ENCODE data around the gene MICA.

DNA sequence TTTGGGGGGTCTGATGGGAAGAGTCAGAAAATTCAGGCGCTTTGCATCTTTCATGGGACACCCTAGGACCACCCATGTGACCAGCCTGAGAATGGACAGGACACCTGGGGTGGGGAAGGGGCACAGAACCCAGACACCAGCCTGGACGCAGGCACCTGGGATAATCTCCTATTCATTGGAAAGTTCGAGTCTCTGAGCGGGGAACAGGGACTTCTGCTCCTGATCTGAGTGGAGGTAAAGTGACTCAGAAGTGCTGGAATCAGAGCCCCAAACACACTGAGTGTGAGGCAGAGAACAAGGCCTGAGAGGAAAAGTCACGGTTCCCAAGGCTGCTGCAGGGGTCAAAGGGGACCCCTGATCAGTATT is 47.8 kb upstream of the MICA start:
- TF ChIP-seq, protein P1, sequence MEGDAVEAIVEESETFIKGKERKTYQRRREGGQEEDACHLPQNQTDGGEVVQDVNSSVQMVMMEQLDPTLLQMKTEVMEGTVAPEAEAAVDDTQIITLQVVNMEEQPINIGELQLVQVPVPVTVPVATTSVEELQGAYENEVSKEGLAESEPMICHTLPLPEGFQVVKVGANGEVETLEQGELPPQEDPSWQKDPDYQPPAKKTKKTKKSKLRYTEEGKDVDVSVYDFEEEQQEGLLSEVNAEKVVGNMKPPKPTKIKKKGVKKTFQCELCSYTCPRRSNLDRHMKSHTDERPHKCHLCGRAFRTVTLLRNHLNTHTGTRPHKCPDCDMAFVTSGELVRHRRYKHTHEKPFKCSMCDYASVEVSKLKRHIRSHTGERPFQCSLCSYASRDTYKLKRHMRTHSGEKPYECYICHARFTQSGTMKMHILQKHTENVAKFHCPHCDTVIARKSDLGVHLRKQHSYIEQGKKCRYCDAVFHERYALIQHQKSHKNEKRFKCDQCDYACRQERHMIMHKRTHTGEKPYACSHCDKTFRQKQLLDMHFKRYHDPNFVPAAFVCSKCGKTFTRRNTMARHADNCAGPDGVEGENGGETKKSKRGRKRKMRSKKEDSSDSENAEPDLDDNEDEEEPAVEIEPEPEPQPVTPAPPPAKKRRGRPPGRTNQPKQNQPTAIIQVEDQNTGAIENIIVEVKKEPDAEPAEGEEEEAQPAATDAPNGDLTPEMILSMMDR (IDR thresholded peaks at IDR 0.05) = no peak
- no peak for TF ChIP-seq EP300 (IDR thresholded peaks at IDR 0.05)
